ENCODE results near the gene ALDOB.

The ALDOB gene

GRCh38 chr9:101466863-101467262 lies 31.3 kb upstream of the ALDOB start:
- Mint-ChIP-seq H3K4me1 (ENCODE audit: low read depth) (no peaks in the 10 kb centered on the region), H3K36me3 (no peaks in the 10 kb centered on the region), H3K4me3 (no peak overlapping the region), H3K27me3 (peaks cover 15% of the 10 kb centered on the region), H3K9me3 (ENCODE audit: low read depth) (no peaks in the 10 kb centered on the region), H3K27ac (no peak overlapping the region)

- Mint-ChIP-seq H3K27me3 (peaks cover 16% of the 10 kb centered on the region), H3K9me3 (ENCODE audit: low read depth) (no peaks in the 10 kb centered on the region), H3K36me3 (no peaks in the 10 kb centered on the region), H3K4me3 (no peak overlapping the region), H3K27ac (no peak overlapping the region), H3K4me1 (ENCODE audit: low read depth) (no peaks in the 10 kb centered on the region)
Observed at GRCh38 chr9:101465326-101465915, 29.8 kb upstream of the ALDOB start.

GRCh38 chr9:101463397-101463796 lies 27.8 kb upstream of the ALDOB start:
- Mint-ChIP-seq H3K4me1 (ENCODE audit: low read depth) (no peaks in the 10 kb centered on the region), H3K9me3 (ENCODE audit: low read depth) (no peaks in the 10 kb centered on the region), H3K27me3 (peaks cover 16% of the 10 kb centered on the region)

GRCh38 chr9:101462558-101462957 lies 27.0 kb upstream of the ALDOB start:
- no peak overlapping the region for H3K27ac Mint-ChIP-seq
- H3K9me3 Mint-ChIP-seq (ENCODE audit: low read depth): no peaks in the 10 kb centered on the region
- no peaks in the 10 kb centered on the region for H3K36me3 Mint-ChIP-seq

More at GRCh38 chr9:101463397-101463796, 27.8 kb upstream of the ALDOB start:
- H3K4me3 Mint-ChIP-seq: no peak overlapping the region
- no peak overlapping the region for H3K27ac Mint-ChIP-seq
- H3K36me3 Mint-ChIP-seq: no peaks in the 10 kb centered on the region

GRCh38 chr9:101460965-101461364 lies 25.4 kb upstream of the ALDOB start:
- H3K36me3 Mint-ChIP-seq: no peaks in the 10 kb centered on the region
- H3K27me3 Mint-ChIP-seq: peaks cover 14% of the 10 kb centered on the region
- no peak overlapping the region for H3K27ac Mint-ChIP-seq
- no peaks in the 10 kb centered on the region for H3K4me1 Mint-ChIP-seq (ENCODE audit: low read depth)
- no peak overlapping the region for H3K4me3 Mint-ChIP-seq
- no peaks in the 10 kb centered on the region for H3K9me3 Mint-ChIP-seq (ENCODE audit: low read depth)

More at GRCh38 chr9:101462558-101462957, 27.0 kb upstream of the ALDOB start:
- H3K4me1 Mint-ChIP-seq (ENCODE audit: low read depth): no peaks in the 10 kb centered on the region
- peaks cover 15% of the 10 kb centered on the region for H3K27me3 Mint-ChIP-seq
- H3K4me3 Mint-ChIP-seq: no peak overlapping the region

GRCh38 chr9:101458963-101459631 lies 23.5 kb upstream of the ALDOB start:
- Mint-ChIP-seq H3K27ac (no peak overlapping the region), H3K4me1 (ENCODE audit: low read depth) (no peaks in the 10 kb centered on the region), H3K9me3 (ENCODE audit: low read depth) (no peaks in the 10 kb centered on the region), H3K4me3 (no peak overlapping the region), H3K27me3 (peaks cover 3% of the 10 kb centered on the region), H3K36me3 (no peaks in the 10 kb centered on the region)

- no peak overlapping the region for H3K27ac Mint-ChIP-seq
- H3K27me3 Mint-ChIP-seq: peaks cover 3% of the 10 kb centered on the region
- no peaks in the 10 kb centered on the region for H3K4me1 Mint-ChIP-seq (ENCODE audit: low read depth)
- no peaks in the 10 kb centered on the region for H3K36me3 Mint-ChIP-seq
- no peaks in the 10 kb centered on the region for H3K9me3 Mint-ChIP-seq (ENCODE audit: low read depth)
- H3K4me3 Mint-ChIP-seq: no peak overlapping the region
Observed at GRCh38 chr9:101457003-101457402, 21.4 kb upstream of the ALDOB start.

GRCh38 chr9:101455656-101456240 lies 20.2 kb upstream of the ALDOB start:
- no peak overlapping the region for H3K4me3 Mint-ChIP-seq
- no peaks in the 10 kb centered on the region for H3K9me3 Mint-ChIP-seq (ENCODE audit: low read depth)
- H3K4me1 Mint-ChIP-seq (ENCODE audit: low read depth): no peaks in the 10 kb centered on the region
- H3K27me3 Mint-ChIP-seq: peaks cover 4% of the 10 kb centered on the region
- no peaks in the 10 kb centered on the region for H3K36me3 Mint-ChIP-seq
- H3K27ac Mint-ChIP-seq: no peak overlapping the region

- Mint-ChIP-seq H3K9me3 (ENCODE audit: low read depth) (no peaks in the 10 kb centered on the region), H3K4me3 (no peak overlapping the region), H3K36me3 (no peaks in the 10 kb centered on the region), H3K27ac (no peak overlapping the region), H3K27me3 (peaks cover 9% of the 10 kb centered on the region), H3K4me1 (ENCODE audit: low read depth) (peaks cover 6% of the 10 kb centered on the region)
Observed at GRCh38 chr9:101453776-101454570, 18.4 kb upstream of the ALDOB start.

GRCh38 chr9:101451498-101451897 lies 15.9 kb upstream of the ALDOB start:
- Mint-ChIP-seq H3K27me3 (peaks cover 12% of the 10 kb centered on the region), H3K9me3 (ENCODE audit: low read depth) (no peaks in the 10 kb centered on the region), H3K4me1 (ENCODE audit: low read depth) (peaks cover 11% of the 10 kb centered on the region), H3K27ac (no peak overlapping the region), H3K4me3 (no peak overlapping the region), H3K36me3 (no peaks in the 10 kb centered on the region)

GRCh38 chr9:101450931-101451330 lies 15.4 kb upstream of the ALDOB start:
- no peaks in the 10 kb centered on the region for H3K36me3 Mint-ChIP-seq
- peaks cover 16% of the 10 kb centered on the region for H3K27me3 Mint-ChIP-seq
- H3K27ac Mint-ChIP-seq: no peak overlapping the region
- peaks cover 11% of the 10 kb centered on the region for H3K4me1 Mint-ChIP-seq (ENCODE audit: low read depth)
- H3K9me3 Mint-ChIP-seq (ENCODE audit: low read depth): no peaks in the 10 kb centered on the region
- H3K4me3 Mint-ChIP-seq: no peak overlapping the region

GRCh38 chr9:101449071-101449721 lies 13.6 kb upstream of the ALDOB start:
- peaks cover 11% of the 10 kb centered on the region for H3K4me1 Mint-ChIP-seq (ENCODE audit: low read depth)
- peaks cover 24% of the 10 kb centered on the region for H3K27me3 Mint-ChIP-seq
- H3K36me3 Mint-ChIP-seq: no peaks in the 10 kb centered on the region
- no peak overlapping the region for H3K27ac Mint-ChIP-seq
- H3K9me3 Mint-ChIP-seq (ENCODE audit: low read depth): no peaks in the 10 kb centered on the region
- H3K4me3 Mint-ChIP-seq: peak overlapping the region; percentile 72

- no peaks in the 10 kb centered on the region for H3K9me3 Mint-ChIP-seq (ENCODE audit: low read depth)
- H3K27me3 Mint-ChIP-seq: peaks cover 27% of the 10 kb centered on the region
- no peaks in the 10 kb centered on the region for H3K36me3 Mint-ChIP-seq
- peak overlapping the region; percentile 72 for H3K4me3 Mint-ChIP-seq
- H3K4me1 Mint-ChIP-seq (ENCODE audit: low read depth): peaks cover 11% of the 10 kb centered on the region
- no peak overlapping the region for H3K27ac Mint-ChIP-seq
Observed at GRCh38 chr9:101448680-101449070, 13.1 kb upstream of the ALDOB start.

- Mint-ChIP-seq H3K4me1 (ENCODE audit: low read depth) (peaks cover 11% of the 10 kb centered on the region), H3K27me3 (peaks cover 34% of the 10 kb centered on the region)
Observed at GRCh38 chr9:101446732-101447131, 11.2 kb upstream of the ALDOB start.

More at GRCh38 chr9:101446732-101447131, 11.2 kb upstream of the ALDOB start:
- Mint-ChIP-seq H3K9me3 (ENCODE audit: low read depth) (no peaks in the 10 kb centered on the region), H3K36me3 (no peaks in the 10 kb centered on the region), H3K27ac (no peak overlapping the region), H3K4me3 (no peak overlapping the region)
